ENCODE data around the gene CDS2.

The CDS2 gene

GRCh38 chr20:5153612-5154542 lies 27.1 kb downstream of the CDS2 start:
- DNase-seq, result no peak

GRCh38 chr20:5154543-5154925 lies 27.7 kb downstream of the CDS2 start:
- DNase-seq, result no peak

GRCh38 chr20:5155404-5155803 lies 28.6 kb downstream of the CDS2 start:
- no peak for DNase-seq

GRCh38 chr20:5156675-5157448 lies 30.1 kb downstream of the CDS2 start:
- DNase-seq, result no peak

GRCh38 chr20:5159928-5160327 lies 33.1 kb downstream of the CDS2 start:
- DNase-seq, result no peak

- DNase-seq, result no peak
Measured at GRCh38 chr20:5160882-5161281, 34.1 kb downstream of the CDS2 start.

GRCh38 chr20:5161536-5162164 lies 34.8 kb downstream of the CDS2 start:
- DNase-seq, result no peak

GRCh38 chr20:5164645-5165625 lies 38.1 kb downstream of the CDS2 start:
- DNase-seq, result no peak

GRCh38 chr20:5168651-5169396 lies 42.0 kb downstream of the CDS2 start:
- no peak for DNase-seq

- no peak for DNase-seq
Measured at GRCh38 chr20:5170341-5170740, 43.5 kb downstream of the CDS2 start.

GRCh38 chr20:5171064-5171789 lies 44.4 kb downstream of the CDS2 start:
- no peak for DNase-seq

GRCh38 chr20:5171790-5172164 lies 45.0 kb downstream of the CDS2 start:
- DNase-seq, result no peak

- no peak for DNase-seq
Measured at GRCh38 chr20:5172167-5172601, 45.4 kb downstream of the CDS2 start.

GRCh38 chr20:5172903-5173463 lies 46.2 kb downstream of the CDS2 start:
- no peak for DNase-seq

- DNase-seq, result no peak
Measured at GRCh38 chr20:5173751-5174150, 46.9 kb downstream of the CDS2 start.

- DNase-seq, result no peak
Measured at GRCh38 chr20:5177071-5177470, 50.3 kb downstream of the CDS2 start.

GRCh38 chr20:5178046-5178445 lies 51.2 kb downstream of the CDS2 start:
- no peak for DNase-seq

- no peak for DNase-seq
Measured at GRCh38 chr20:5180421-5180820, 53.6 kb downstream of the CDS2 start.

- DNase-seq, result no peak
Measured at GRCh38 chr20:5180933-5181332, 54.1 kb downstream of the CDS2 start.

- DNase-seq, result no peak
Measured at GRCh38 chr20:5181492-5181891, 54.7 kb downstream of the CDS2 start.

- no peak for DNase-seq
Measured at GRCh38 chr20:5181958-5182357, 55.1 kb downstream of the CDS2 start.
